Trophoblast cell (in vitro differentiated cells and primary cell): ENCODE measurements around the gene UBE2L5.

Experiments
- DNase-seq, 2 donors: peaks; one replicate each; pipeline ENCODE4 v3.0.0-alpha.2; 2016
- H2AFZ ChIP-seq: 2 replicates; pipeline ENCODE4 v1.6.1; 2013; ENCODE audit warnings: low read length, moderate library complexity, mild to moderate bottlenecking; ENCODE audit not compliant: insufficient read depth, poor library complexity
- H2AK5ac ChIP-seq: 2 replicates; pipeline ENCODE4 v1.6.1; 2013; ENCODE audit warnings: mild to moderate bottlenecking, low read length
- H2BK120ac ChIP-seq: 2 replicates; pipeline ENCODE4 v1.6.1; 2013; ENCODE audit warnings: low read length, mild to moderate bottlenecking, moderate library complexity; ENCODE audit not compliant: insufficient read depth, poor library complexity
- H2BK12ac ChIP-seq: 2 replicates; pipeline ENCODE4 v1.6.1; 2013; ENCODE audit warnings: mild to moderate bottlenecking, low read length, moderate library complexity
- H2BK5ac ChIP-seq: 2 replicates; pipeline ENCODE4 v1.6.1; 2013; ENCODE audit warnings: low read length, low read depth, moderate library complexity, mild to moderate bottlenecking; ENCODE audit not compliant: poor library complexity
- H3K14ac ChIP-seq: 2 replicates; pipeline ENCODE4 v1.6.1; 2013; ENCODE audit warnings: mild to moderate bottlenecking, low read length
- H3K18ac ChIP-seq: 2 replicates; pipeline ENCODE4 v1.6.1; 2013; ENCODE audit warnings: mild to moderate bottlenecking, low read length
- H3K23ac ChIP-seq: 2 replicates; pipeline ENCODE4 v1.6.1; 2013; ENCODE audit warnings: low read length
- H3K27ac ChIP-seq: 2 replicates; pipeline ENCODE4 v1.5.1; 2013; ENCODE audit warnings: low read depth, mild to moderate bottlenecking, inconsistent platforms, low read length, moderate library complexity
- H3K27me3 ChIP-seq: 2 replicates; pipeline ENCODE4 v1.6.1; 2013; ENCODE audit warnings: inconsistent platforms, mild to moderate bottlenecking, low read length, moderate library complexity; ENCODE audit not compliant: insufficient read depth
- H3K36me3 ChIP-seq, 2 experiments: 1 replicate in 1 of 2; 2 replicates in 1 of 2; pipeline ENCODE4 v1.6.1; 2013; ENCODE audit warnings: low read length in 2 of 2, mild to moderate bottlenecking in 2 of 2, moderate library complexity in 1 of 2; ENCODE audit not compliant: insufficient read depth in 2 of 2, control insufficient read depth in 1 of 2
- H3K4ac ChIP-seq: 2 replicates; pipeline ENCODE4 v1.6.1; 2013; ENCODE audit warnings: low read depth, mild to moderate bottlenecking, low read length, moderate library complexity
- H3K4me1 ChIP-seq, 2 experiments: 1 replicate in 1 of 2; 2 replicates in 1 of 2; pipeline ENCODE4 v1.6.1; 2013; ENCODE audit warnings: low read length in 2 of 2, mild to moderate bottlenecking in 2 of 2, moderate library complexity in 1 of 2; ENCODE audit not compliant: insufficient read depth in 2 of 2, control insufficient read depth in 1 of 2
- H3K4me2 ChIP-seq: 2 replicates; pipeline ENCODE4 v1.6.1; 2013; ENCODE audit warnings: inconsistent platforms, mild to moderate bottlenecking, low read length, moderate library complexity
- H3K4me3 ChIP-seq: 2 replicates; pipeline ENCODE4 v1.5.1; 2013; ENCODE audit warnings: mild to moderate bottlenecking, low read depth, low read length, inconsistent platforms
- H3K79me1 ChIP-seq: one replicate; pipeline ENCODE4 v1.6.1; 2013; ENCODE audit warnings: low read length
- H3K79me2 ChIP-seq: 2 replicates; pipeline ENCODE4 v1.6.1; 2013; ENCODE audit warnings: low read length, mild to moderate bottlenecking; ENCODE audit not compliant: control insufficient read depth, insufficient read depth, poor library complexity
- H3K9ac ChIP-seq: 2 replicates; pipeline ENCODE4 v1.6.1; 2013; ENCODE audit warnings: mild to moderate bottlenecking, low read length
- H3K9me3 ChIP-seq: 2 replicates; pipeline ENCODE4 v1.6.1; 2013; ENCODE audit warnings: low read depth, mild to moderate bottlenecking, control low read depth, inconsistent platforms, low read length; ENCODE audit not compliant: insufficient read depth
- H4K12ac ChIP-seq: 2 replicates; pipeline ENCODE4 v1.6.1; 2013; ENCODE audit warnings: low read depth, mild to moderate bottlenecking, low read length, moderate library complexity
- H4K8ac ChIP-seq: 2 replicates; pipeline ENCODE4 v1.6.1; 2013; ENCODE audit warnings: low read depth, mild to moderate bottlenecking, low read length, moderate library complexity
- H4K91ac ChIP-seq: one replicate; pipeline ENCODE4 v1.6.1; 2013; ENCODE audit warnings: low read depth, mild to moderate bottlenecking, low read length, moderate library complexity
- WGBS: extraction: QIAGEN DNeasy Blood & Tissue Kit; methylation state at CpG from one replicate; pipeline ENCODE4 v1.1.7; 2013; ENCODE audit warnings: missing lambda C conversion rate; ENCODE audit not compliant: insufficient read length, insufficient coverage; ENCODE audit errors: extremely low coverage; 5-methylcytosine and 5-hydroxymethylcytosine counted together

The UBE2L5 gene

GRCh38 chr13:30401347-30401746, 20.9 kb upstream of the UBE2L5 start:
- no peak overlapping the region for H3K4me3 ChIP-seq
- no peak overlapping the region for H2AK5ac ChIP-seq
- no peak overlapping the region for H2AFZ ChIP-seq
- no peaks in the 10 kb centered on the region for H3K9me3 ChIP-seq
- H3K14ac ChIP-seq = no peak overlapping the region
- no peak overlapping the region for H2BK120ac ChIP-seq
- H3K4me1 ChIP-seq = no peaks in the 10 kb centered on the region
- no peak overlapping the region for H3K23ac ChIP-seq
- H3K27me3 ChIP-seq = no peaks in the 10 kb centered on the region
- H4K8ac ChIP-seq = no peak overlapping the region
- H3K9ac ChIP-seq = no peak overlapping the region
- H3K4ac ChIP-seq = no peak overlapping the region
- no peak for DNase-seq
- no peaks in the 10 kb centered on the region for H3K79me1 ChIP-seq
- no peak overlapping the region for H4K12ac ChIP-seq
- H3K18ac ChIP-seq = no peak overlapping the region
- H2BK5ac ChIP-seq = no peak overlapping the region
- no peak overlapping the region for H3K27ac ChIP-seq
- H4K91ac ChIP-seq = no peak overlapping the region
- no peak overlapping the region for H2BK12ac ChIP-seq
- H3K36me3 ChIP-seq = no peaks in the 10 kb centered on the region
- whole genome bisulfite sequencing = no CpG with 5 or more reads among the region's 5 CpGs
- no peaks in the 10 kb centered on the region for H3K79me2 ChIP-seq
- no peak overlapping the region for H3K4me2 ChIP-seq

- no peak overlapping the region for H2AFZ ChIP-seq
- no peak overlapping the region for H3K27ac ChIP-seq
- H4K91ac ChIP-seq = no peak overlapping the region
- H3K4me2 ChIP-seq = no peak overlapping the region
- no peak overlapping the region for H3K4me3 ChIP-seq
- H3K18ac ChIP-seq = no peak overlapping the region
- H4K8ac ChIP-seq = no peak overlapping the region
- H3K79me2 ChIP-seq = no peaks in the 10 kb centered on the region
- no peaks in the 10 kb centered on the region for H3K9me3 ChIP-seq
- no peak overlapping the region for H2BK12ac ChIP-seq
- no peak overlapping the region for H2BK120ac ChIP-seq
- H3K79me1 ChIP-seq = peaks cover 3% of the 10 kb centered on the region
- peaks cover 3 to 4% of the 10 kb centered on the region in 2 experiments for H3K4me1 ChIP-seq
- H3K36me3 ChIP-seq = no peaks in the 10 kb centered on the region
- no peaks in the 10 kb centered on the region for H3K27me3 ChIP-seq
- H4K12ac ChIP-seq = no peak overlapping the region
- no peak for DNase-seq
- H3K14ac ChIP-seq = no peak overlapping the region
- no peak overlapping the region for H3K23ac ChIP-seq
- H3K4ac ChIP-seq = no peak overlapping the region
- H3K9ac ChIP-seq = no peak overlapping the region
- no CpG with 5 or more reads among the region's 6 CpGs for WGBS
- no peak overlapping the region for H2BK5ac ChIP-seq
- H2AK5ac ChIP-seq = no peak overlapping the region
Measured at GRCh38 chr13:30403456-30403855, 18.8 kb upstream of the UBE2L5 start.

- no CpG with 5 or more reads among the region's 5 CpGs for WGBS
- Histone ChIP-seq H3K18ac (no peak overlapping the region), H3K9me3 (no peaks in the 10 kb centered on the region), H2AK5ac (no peak overlapping the region), H3K9ac (no peak overlapping the region), H2AFZ (no peak overlapping the region), H3K23ac (no peak overlapping the region), H3K4me2 (no peak overlapping the region), H2BK5ac (no peak overlapping the region), H3K27me3 (no peaks in the 10 kb centered on the region), H3K14ac (no peak overlapping the region), H3K4me3 (no peak overlapping the region), H4K8ac (no peak overlapping the region), H3K79me1 (peaks cover 7% of the 10 kb centered on the region), H4K91ac (no peak overlapping the region), H3K4ac (no peak overlapping the region), H4K12ac (no peak overlapping the region), H3K79me2 (no peaks in the 10 kb centered on the region), H2BK12ac (no peak overlapping the region), H3K36me3 (no peaks in the 10 kb centered on the region), H3K4me1 (peaks cover 3 to 9% of the 10 kb centered on the region in 2 experiments), H3K27ac (no peak overlapping the region), H2BK120ac (no peak overlapping the region)
- DNase-seq = no peak
Measured at GRCh38 chr13:30404207-30404606, 18.1 kb upstream of the UBE2L5 start.

- no peak overlapping the region for H2BK120ac ChIP-seq
- H3K9me3 ChIP-seq = no peaks in the 10 kb centered on the region
- peaks cover 7% of the 10 kb centered on the region for H3K79me1 ChIP-seq
- peak overlapping the region; percentile 2 for H3K4me2 ChIP-seq
- H3K4me1 ChIP-seq = peaks cover 3 to 9% of the 10 kb centered on the region in 2 experiments
- H3K27me3 ChIP-seq = no peaks in the 10 kb centered on the region
- no peak overlapping the region for H3K9ac ChIP-seq
- no peak overlapping the region for H2AFZ ChIP-seq
- DNase-seq = no peak
- H3K14ac ChIP-seq = no peak overlapping the region
- no peak overlapping the region for H4K12ac ChIP-seq
- H3K23ac ChIP-seq = no peak overlapping the region
- H2BK12ac ChIP-seq = no peak overlapping the region
- H3K79me2 ChIP-seq = no peaks in the 10 kb centered on the region
- H3K4ac ChIP-seq = no peak overlapping the region
- H3K4me3 ChIP-seq = no peak overlapping the region
- no peak overlapping the region for H2BK5ac ChIP-seq
- H2AK5ac ChIP-seq = no peak overlapping the region
- no CpG with 5 or more reads among the region's 8 CpGs for WGBS
- H3K27ac ChIP-seq = no peak overlapping the region
- no peak overlapping the region for H4K91ac ChIP-seq
- H3K18ac ChIP-seq = no peak overlapping the region
- H4K8ac ChIP-seq = no peak overlapping the region
- H3K36me3 ChIP-seq = no peaks in the 10 kb centered on the region
Measured at GRCh38 chr13:30406779-30407416, 15.4 kb upstream of the UBE2L5 start.
